Measurements from ENCODE around the gene CYP4F8.
"Not testable (repeated sequence)": the region's sequence is repeated elsewhere in the genome, so short reads cannot be mapped to it uniquely, and the experiment has no call there.

CYP4F8 gene

GRCh38 chr19:15671891-15672579 lies 57.0 kb downstream of the CYP4F8 start:
- in situ Hi-C loops (cut with HindIII; ENCODE audit: low pct_ligation_motif_present, low pct_unique_long_range_greater_than_20kb, low sequenced_read_pairs): no loop called here
- DNase-seq: no peak

DNA sequence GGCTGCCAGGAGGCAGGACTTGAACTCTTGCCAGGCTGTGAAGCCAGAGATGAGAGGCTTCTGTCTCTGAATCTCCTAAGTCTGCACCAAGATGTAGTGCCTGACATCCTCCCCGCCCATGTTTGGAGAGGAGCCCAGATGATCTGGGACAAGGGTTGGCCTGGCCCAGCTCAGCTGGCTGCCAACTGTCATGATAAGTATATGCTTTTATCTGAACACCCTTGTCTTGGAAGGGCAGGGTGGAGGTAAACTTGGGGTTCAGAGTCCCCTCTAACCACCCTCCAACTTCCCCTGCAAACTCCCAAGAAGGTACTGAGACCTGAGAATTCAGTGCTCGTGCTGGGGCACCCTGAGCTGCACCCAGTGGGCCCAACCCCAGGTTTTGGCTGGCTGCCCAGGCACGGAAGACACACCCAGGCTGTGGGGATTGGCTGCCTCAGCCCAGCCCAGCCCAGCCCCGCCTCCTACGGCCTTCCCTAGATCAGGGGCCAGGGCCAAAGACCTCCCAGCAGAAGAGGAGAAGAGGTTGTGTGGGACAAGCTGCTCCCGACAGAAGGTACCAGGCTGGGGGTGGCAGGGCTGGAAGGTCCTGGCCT lies 57.7 kb downstream of the CYP4F8 start, which contains the start of gene CYP4F12:
TSS of gene CYP4F12 (plus strand) at position 508 of the 596 bp plus-strand sequence. CDS start 443 bp downstream, outside the sequence.
- no peak for DNase-seq
- in situ Hi-C loops (cut with HindIII; ENCODE audit: low pct_ligation_motif_present, low pct_unique_long_range_greater_than_20kb, low sequenced_read_pairs): no loop called here

DNA sequence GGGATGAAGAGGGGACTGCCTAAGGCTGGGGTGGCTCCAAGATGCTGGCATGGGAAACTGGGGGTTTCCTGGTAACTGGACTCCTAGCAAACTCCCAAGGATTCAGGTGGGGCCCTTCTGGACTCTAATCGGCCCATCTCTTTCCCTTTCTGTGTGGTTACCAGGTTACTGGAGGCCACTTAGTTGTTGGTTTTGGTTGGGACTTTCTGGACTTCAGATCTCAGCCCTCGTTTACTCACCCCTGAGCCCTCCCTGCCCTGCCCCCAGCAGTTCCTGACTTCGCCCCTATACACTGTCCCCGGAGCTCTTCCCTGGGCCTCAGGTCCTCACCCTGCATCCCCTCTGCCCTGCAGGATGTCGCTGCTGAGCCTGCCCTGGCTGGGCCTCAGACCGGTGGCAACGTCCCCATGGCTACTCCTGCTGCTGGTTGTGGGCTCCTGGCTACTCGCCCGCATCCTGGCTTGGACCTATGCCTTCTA lies 58.2 kb downstream of the CYP4F8 start:
- no peak for DNase-seq
- in situ Hi-C loops (cut with HindIII; ENCODE audit: low pct_ligation_motif_present, low pct_unique_long_range_greater_than_20kb, low sequenced_read_pairs): no loop called here

DNA sequence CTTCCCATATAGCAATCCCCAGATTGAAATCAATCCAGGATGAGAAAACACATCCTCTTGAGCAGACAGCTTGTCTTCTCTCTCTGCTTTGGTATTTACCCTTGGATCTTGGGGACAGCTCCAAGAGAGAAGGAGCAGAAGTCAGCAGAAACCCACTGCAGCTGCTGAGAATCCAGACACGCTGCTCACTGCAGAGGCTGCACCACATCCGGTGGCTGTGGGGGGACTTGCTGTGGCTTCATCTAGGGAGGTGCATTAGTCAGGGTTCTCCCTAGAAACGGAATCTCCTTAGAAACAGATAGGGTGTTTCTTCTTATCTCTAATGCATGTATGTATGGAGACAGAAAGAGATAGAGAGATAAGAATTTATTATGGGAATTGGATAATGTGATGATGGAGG lies 60.5 kb downstream of the CYP4F8 start:
- DNase-seq: no peak
- in situ Hi-C loops (cut with HindIII; ENCODE audit: low pct_ligation_motif_present, low pct_unique_long_range_greater_than_20kb, low sequenced_read_pairs): no loop called here

GRCh38 chr19:15679089-15679488 lies 64.1 kb downstream of the CYP4F8 start:
- in situ Hi-C loops (cut with HindIII; ENCODE audit: low pct_ligation_motif_present, low pct_unique_long_range_greater_than_20kb, low sequenced_read_pairs): no loop called here
- no peak for DNase-seq

DNA sequence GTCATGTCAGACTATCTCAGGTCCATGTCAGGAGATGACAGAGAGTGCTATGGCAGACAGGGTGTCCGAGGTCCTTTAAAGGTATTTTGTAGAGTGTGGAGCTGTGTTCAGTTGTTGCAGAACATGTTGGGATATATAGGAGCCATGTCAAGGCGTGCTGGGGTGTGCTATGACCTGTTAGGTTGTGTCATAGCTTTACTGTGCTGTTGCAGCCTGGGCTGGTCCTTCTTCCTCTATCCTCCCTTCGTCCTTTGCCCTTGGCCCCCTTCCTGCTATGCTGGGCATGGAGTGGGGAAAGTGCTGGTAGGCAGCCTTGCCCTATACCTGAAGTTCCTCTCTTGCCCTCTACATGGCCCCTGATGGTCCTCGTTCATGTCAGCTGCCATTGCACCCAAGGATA lies 64.8 kb downstream of the CYP4F8 start:
- in situ Hi-C loops (cut with HindIII; ENCODE audit: low pct_ligation_motif_present, low pct_unique_long_range_greater_than_20kb, low sequenced_read_pairs); DNase-seq: not testable (repeated sequence)
